ENCODE data around the gene PPP1R7. TPM values are rescaled to one million over a fixed set of nuclear protein-coding genes. Genes with fewer than 3 reads are reported as not detected.

PPP1R7 gene
- polyA plus RNA-seq, 1 of the 3 experiments (the other 2 are of a cell fraction): 56.9 TPM

DNA sequence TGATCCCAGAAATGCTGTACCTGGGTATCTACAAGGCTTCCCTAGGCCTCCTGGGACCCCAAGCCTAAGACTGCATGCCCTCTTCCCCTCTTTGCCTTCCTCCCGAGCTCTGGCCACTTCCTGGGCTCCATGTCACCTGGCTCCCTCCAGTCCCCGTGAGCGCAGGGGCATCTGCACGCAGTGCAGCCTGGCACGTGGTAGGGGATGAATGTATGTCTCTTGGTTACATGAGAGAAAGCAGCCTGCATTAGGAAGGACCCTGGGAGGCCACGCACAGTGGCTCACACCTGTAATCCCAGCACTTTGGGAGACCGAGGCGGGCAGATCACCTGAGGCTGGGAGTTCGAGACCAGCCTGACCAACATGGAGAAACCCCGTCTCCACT, 16.8 kb upstream of the PPP1R7 start (continued):
- TF ChIP-seq TCF12 (IDR thresholded peaks at IDR 0.05): no peak
- TF ChIP-seq NRF1 (IDR thresholded peaks at IDR 0.05; ENCODE audit: low read depth, low read length): no peak
- no peak for TF ChIP-seq GATA2 (CRISPR knock-in tag; IDR thresholded peaks at IDR 0.05)

DNA sequence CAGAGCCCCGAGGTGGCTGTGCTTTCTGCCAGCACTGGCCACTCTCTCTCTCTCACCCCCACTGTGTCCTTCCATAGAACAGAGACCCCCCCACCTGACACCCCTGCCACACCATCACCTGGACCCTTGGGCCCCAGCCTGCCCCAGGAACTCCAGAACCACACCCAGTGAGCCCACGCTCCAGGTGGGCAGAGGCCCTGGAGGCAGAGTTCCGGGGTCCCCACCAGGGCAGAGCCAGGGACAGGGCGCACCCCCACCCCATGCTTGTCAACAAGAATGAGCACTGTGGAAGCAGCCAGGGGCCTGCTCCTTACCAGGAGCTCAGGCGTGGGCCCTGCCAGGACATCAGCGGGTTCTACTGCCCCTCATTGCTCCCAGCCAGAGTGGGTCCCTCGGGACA, 15.6 kb upstream of the PPP1R7 start:
- Histone ChIP-seq H3K27ac (ENCODE audit: low read depth in 2 of 2, low read length in 1 of 2) (no peak overlapping the region), H3K4me1 (ENCODE audit: control insufficient read depth in 1 of 2, insufficient read depth in 2 of 2, low read depth in 1 of 2, low read length in 1 of 2) (no peaks in the 10 kb centered on the region), H3K4me2 (no peak overlapping the region), H3K79me2 (ENCODE audit: insufficient read depth) (no peaks in the 10 kb centered on the region), H3F3A (replicated peaks; ENCODE audit: insufficient read depth) (no peaks in the 10 kb centered on the region), H3K4me3 (ENCODE audit: low read depth in 2 of 2, low read length in 1 of 2) (no peak overlapping the region), H4K20me1 (ENCODE audit: insufficient read depth) (no peaks in the 10 kb centered on the region), H3K9me2 (no peaks in the 10 kb centered on the region), H3K9ac (no peak overlapping the region), H2AFZ (ENCODE audit: low read depth) (no peak overlapping the region), H3K36me3 (replicated peaks in 1 of 2; ENCODE audit: control insufficient read depth in 1 of 2, insufficient read depth in 2 of 2, low read length in 1 of 2) (no peaks in the 10 kb centered on the region), H3K9me3 (no peaks in the 10 kb centered on the region), H3K27me3 (ENCODE audit: insufficient read depth) (no peaks in the 10 kb centered on the region)
- POLR2A ChIA-PET: no interaction called here
- no peak for DNase-seq
- TF ChIP-seq TAF1 (IDR thresholded peaks at IDR 0.05; ENCODE audit: borderline replicate concordance, low read depth, low read length): no peak
- TF ChIP-seq JUND (IDR thresholded peaks at IDR 0.05): no peak
- TF ChIP-seq RXRA (IDR thresholded peaks at IDR 0.05; ENCODE audit: borderline replicate concordance, low read depth): no peak
- no peak for TF ChIP-seq FOXM1 (IDR thresholded peaks at IDR 0.05; ENCODE audit: low read depth)
- TF ChIP-seq NFIC (IDR thresholded peaks at IDR 0.05; ENCODE audit: borderline replicate concordance): no peak
- TF ChIP-seq MXI1 (IDR thresholded peaks at IDR 0.05; ENCODE audit: low read depth, low read length): no peak
- TF ChIP-seq, protein P1, sequence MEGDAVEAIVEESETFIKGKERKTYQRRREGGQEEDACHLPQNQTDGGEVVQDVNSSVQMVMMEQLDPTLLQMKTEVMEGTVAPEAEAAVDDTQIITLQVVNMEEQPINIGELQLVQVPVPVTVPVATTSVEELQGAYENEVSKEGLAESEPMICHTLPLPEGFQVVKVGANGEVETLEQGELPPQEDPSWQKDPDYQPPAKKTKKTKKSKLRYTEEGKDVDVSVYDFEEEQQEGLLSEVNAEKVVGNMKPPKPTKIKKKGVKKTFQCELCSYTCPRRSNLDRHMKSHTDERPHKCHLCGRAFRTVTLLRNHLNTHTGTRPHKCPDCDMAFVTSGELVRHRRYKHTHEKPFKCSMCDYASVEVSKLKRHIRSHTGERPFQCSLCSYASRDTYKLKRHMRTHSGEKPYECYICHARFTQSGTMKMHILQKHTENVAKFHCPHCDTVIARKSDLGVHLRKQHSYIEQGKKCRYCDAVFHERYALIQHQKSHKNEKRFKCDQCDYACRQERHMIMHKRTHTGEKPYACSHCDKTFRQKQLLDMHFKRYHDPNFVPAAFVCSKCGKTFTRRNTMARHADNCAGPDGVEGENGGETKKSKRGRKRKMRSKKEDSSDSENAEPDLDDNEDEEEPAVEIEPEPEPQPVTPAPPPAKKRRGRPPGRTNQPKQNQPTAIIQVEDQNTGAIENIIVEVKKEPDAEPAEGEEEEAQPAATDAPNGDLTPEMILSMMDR (IDR thresholded peaks at IDR 0.05): no peak
- TF ChIP-seq TEAD4 (IDR thresholded peaks at IDR 0.05; ENCODE audit: borderline replicate concordance, insufficient read depth): no peak
- no peak for TF ChIP-seq EP300 (IDR thresholded peaks at IDR 0.05; ENCODE audit: borderline replicate concordance in 1 of 2, low read depth in 1 of 2, low read length in 1 of 2)
- TF ChIP-seq, protein P2, sequence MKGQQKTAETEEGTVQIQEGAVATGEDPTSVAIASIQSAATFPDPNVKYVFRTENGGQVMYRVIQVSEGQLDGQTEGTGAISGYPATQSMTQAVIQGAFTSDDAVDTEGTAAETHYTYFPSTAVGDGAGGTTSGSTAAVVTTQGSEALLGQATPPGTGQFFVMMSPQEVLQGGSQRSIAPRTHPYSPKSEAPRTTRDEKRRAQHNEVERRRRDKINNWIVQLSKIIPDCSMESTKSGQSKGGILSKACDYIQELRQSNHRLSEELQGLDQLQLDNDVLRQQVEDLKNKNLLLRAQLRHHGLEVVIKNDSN (IDR thresholded peaks at IDR 0.05; ENCODE audit: borderline replicate concordance, low read depth): no peak
- no peak for TF ChIP-seq CHD2 (IDR thresholded peaks at IDR 0.05; ENCODE audit: low read length, partially characterized antibody)
- 100% methylated on average over 2 of the region's 7 CpGs for WGBS (ENCODE audit: low lambda C conversion rate)
- CTCF ChIA-PET: no interaction called here

DNA sequence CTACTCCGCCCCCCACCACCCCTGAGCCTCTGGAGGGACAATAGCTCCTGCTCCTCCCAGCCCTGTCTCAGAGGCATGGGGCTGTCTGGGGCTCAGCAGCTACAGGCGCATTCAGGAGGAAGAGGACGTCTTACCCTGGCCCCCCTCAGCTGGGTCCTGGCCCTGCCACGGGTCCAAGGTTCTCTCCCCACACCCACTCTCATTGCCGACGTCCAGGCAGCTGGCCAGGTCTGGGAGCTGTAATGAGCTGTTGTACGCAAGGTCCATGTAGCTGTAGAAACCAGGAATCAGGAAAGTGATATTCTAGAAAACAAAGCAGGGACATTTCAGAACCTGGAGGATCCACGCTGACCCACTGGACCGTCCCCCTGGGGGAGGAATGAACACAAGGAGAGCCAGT, 14.5 kb upstream of the PPP1R7 start:
- Histone ChIP-seq H3K36me3 (replicated peaks in 1 of 2; ENCODE audit: control insufficient read depth in 1 of 2, insufficient read depth in 2 of 2, low read length in 1 of 2) (no peaks in the 10 kb centered on the region), H3K4me1 (ENCODE audit: control insufficient read depth in 1 of 2, insufficient read depth in 2 of 2, low read depth in 1 of 2, low read length in 1 of 2) (no peaks in the 10 kb centered on the region), H3K9me3 (no peaks in the 10 kb centered on the region), H4K20me1 (ENCODE audit: insufficient read depth) (no peaks in the 10 kb centered on the region), H3K9ac (no peak overlapping the region), H3K27ac (ENCODE audit: low read depth in 2 of 2, low read length in 1 of 2) (no peak overlapping the region), H3K9me2 (no peaks in the 10 kb centered on the region), H2AFZ (ENCODE audit: low read depth) (no peak overlapping the region), H3K4me2 (no peak overlapping the region), H3K79me2 (ENCODE audit: insufficient read depth) (no peaks in the 10 kb centered on the region), H3F3A (replicated peaks; ENCODE audit: insufficient read depth) (no peaks in the 10 kb centered on the region), H3K4me3 (ENCODE audit: low read depth in 2 of 2, low read length in 1 of 2) (no peak overlapping the region), H3K27me3 (ENCODE audit: insufficient read depth) (no peaks in the 10 kb centered on the region)
- TF ChIP-seq SIN3A (IDR thresholded peaks at IDR 0.05; ENCODE audit: borderline replicate concordance, low read depth, low read length) (no peak), NRF1 (IDR thresholded peaks at IDR 0.05; ENCODE audit: low read depth, low read length) (no peak), FOSL2 (IDR thresholded peaks at IDR 0.05; ENCODE audit: borderline replicate concordance, low read depth) (no peak), GABPA (IDR thresholded peaks at IDR 0.05; ENCODE audit: low read depth) (no peak), ELF1 (IDR thresholded peaks at IDR 0.05) (no peak), TCF12 (IDR thresholded peaks at IDR 0.05) (no peak), RFX5 (IDR thresholded peaks at IDR 0.05; ENCODE audit: low read length) (no peak), SMC3 (IDR thresholded peaks at IDR 0.05; ENCODE audit: low read depth, low read length) (no peak), JUND (IDR thresholded peaks at IDR 0.05) (no peak), FOXJ3 (CRISPR knock-in tag; IDR thresholded peaks at IDR 0.05) (no peak), EZH2phosphoT487 (IDR thresholded peaks at IDR 0.05; ENCODE audit: borderline replicate concordance, low read depth) (no peak)
- TF ChIP-seq, protein P1 (IDR thresholded peaks at IDR 0.05): no peak
- 83% methylated on average over 7 of the region's 9 CpGs for WGBS (ENCODE audit: low lambda C conversion rate)
- ChIA-PET CTCF (interaction anchor here (1.7 kb wide), 1 partner anchor 222 kb away, joined by 5 read pairs; no protein-coding TSS in a partner anchor), POLR2A (no interaction called here)
- DNase-seq: no peak
